Esophagus muscularis mucosa (tissue), 4 donors: ENCODE measurements around the gene ATP5F1D.

ENCODE experiments used
- CTCF ChIP-seq, 3 experiments: fragments of 200-600 bp in 2 of 3; fragments of 450-650 bp in 1 of 3; sonication (generic) in 2 of 3; IDR thresholded peaks; one replicate each; pipeline ENCODE4 v1.5.1; 2017 to 2019; ENCODE audit warnings: antibody characterized with exemption in 3 of 3, mild to moderate bottlenecking in 2 of 3, moderate library complexity in 1 of 3
- EP300 ChIP-seq: sonication (generic); formaldehyde crosslinking; IDR thresholded peaks from one replicate; pipeline ENCODE4 v1.6.1; 2017; ENCODE audit warnings: antibody characterized with exemption
- POLR2A ChIP-seq: fragments of 450-650 bp; IDR thresholded peaks from one replicate; pipeline ENCODE4 v1.6.1; 2017; ENCODE audit warnings: antibody characterized with exemption, moderate library complexity, mild to moderate bottlenecking, low read depth
- POLR2AphosphoS5 ChIP-seq, 2 donors: sonication (generic); formaldehyde crosslinking; IDR thresholded peaks; one replicate each; pipeline ENCODE4 v1.6.1; 2017; ENCODE audit warnings: antibody characterized with exemption in 2 of 2

DNA sequence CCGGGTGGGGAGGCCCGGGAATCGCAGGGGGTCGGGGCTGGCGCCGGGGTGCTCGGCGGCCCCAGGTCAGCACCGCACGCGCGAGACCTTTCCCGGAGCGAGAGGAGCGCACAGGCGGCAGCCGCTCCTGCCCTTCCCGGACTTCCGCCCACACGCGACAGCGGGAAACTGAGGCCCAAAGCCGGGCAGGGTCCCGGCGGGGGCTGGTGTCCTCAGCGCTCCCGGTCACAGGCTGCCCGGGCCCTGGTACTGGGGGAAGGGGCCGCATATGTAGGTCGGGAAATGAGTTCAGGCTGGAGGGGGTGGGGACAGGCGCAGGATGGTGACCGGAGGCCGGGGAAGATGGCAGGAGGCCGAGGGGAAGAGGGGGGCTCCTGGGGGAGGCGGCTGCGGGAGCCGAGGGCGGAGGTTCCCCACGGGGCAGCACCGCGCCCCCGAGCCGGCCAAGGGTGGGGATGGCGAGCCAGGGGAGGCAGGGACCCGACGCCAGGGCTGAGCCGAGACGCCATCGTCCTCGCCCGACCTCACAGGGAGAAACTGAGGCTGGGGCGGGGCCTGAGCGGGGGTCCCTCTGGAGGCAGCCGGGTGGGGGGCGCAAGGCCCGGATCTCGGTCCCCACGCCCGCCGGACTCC is 4.4 kb upstream of the ATP5F1D start:
- TF ChIP-seq CTCF (IDR thresholded peaks at IDR 0.05) (no peak), POLR2A (no peak), POLR2AphosphoS5 (IDR thresholded peaks at IDR 0.05) (no peak), EP300 (no peak)
